ENCODE measurements around the gene UBE2G1. TPM values are rescaled to one million over a fixed set of nuclear protein-coding genes. Genes with fewer than 3 reads are reported as not detected.

UBE2G1 gene
- total RNA-seq, 2 donors from 2014 or later: 54.1 to 59.3 TPM

DNA sequence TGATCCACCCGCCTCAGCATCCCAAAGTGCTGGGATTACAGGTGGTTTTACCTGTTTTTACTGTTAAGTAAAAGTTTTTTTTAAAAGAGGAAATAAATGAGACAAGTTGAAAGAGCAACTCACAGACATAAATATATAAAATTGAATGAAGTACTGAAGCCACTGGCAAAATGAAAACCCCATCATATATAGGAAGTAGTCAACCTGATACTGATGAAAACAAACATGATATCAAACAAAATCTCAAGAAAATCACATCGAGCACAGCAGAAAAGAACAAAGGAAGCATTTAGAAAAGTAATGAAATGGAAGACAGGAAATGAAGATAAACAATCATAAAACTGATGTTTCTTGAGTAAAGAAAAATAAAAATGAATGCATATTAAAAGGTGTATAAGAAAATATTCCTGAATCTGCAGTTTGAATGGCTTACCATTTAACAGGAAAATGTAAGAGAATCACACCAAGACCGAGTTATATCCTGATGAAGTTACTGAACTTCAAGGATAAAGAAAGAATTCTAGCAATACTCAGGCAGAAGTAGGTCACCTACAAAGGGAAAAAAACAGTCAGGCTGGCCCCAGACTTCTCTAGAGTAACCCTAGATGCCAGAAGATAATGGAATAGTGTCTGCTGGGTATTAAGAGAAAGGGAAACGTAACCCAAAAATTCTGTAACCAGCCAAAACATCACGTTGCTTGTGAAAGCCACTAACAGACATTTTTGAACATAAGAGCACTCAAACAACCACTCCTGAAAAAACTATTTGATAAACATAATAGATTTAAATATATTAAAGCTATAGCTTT lies 31.5 kb downstream of the UBE2G1 start:
- 41% methylated on average over 5 of the region's 5 CpGs for WGBS
- Histone ChIP-seq H3K27me3 (replicated peaks; ENCODE audit: insufficient read depth) (no peaks in the 10 kb centered on the region), H3K4me1 (replicated peaks) (peaks cover 11% of the 10 kb centered on the region), H3K27ac (no peak overlapping the region), H3K36me3 (no peaks in the 10 kb centered on the region), H3K4me3 (no peak overlapping the region), H3K9me3 (no peaks in the 10 kb centered on the region)
- TF ChIP-seq POLR2AphosphoS5 (IDR thresholded peaks at IDR 0.05): no peak
- TF ChIP-seq, protein P1, sequence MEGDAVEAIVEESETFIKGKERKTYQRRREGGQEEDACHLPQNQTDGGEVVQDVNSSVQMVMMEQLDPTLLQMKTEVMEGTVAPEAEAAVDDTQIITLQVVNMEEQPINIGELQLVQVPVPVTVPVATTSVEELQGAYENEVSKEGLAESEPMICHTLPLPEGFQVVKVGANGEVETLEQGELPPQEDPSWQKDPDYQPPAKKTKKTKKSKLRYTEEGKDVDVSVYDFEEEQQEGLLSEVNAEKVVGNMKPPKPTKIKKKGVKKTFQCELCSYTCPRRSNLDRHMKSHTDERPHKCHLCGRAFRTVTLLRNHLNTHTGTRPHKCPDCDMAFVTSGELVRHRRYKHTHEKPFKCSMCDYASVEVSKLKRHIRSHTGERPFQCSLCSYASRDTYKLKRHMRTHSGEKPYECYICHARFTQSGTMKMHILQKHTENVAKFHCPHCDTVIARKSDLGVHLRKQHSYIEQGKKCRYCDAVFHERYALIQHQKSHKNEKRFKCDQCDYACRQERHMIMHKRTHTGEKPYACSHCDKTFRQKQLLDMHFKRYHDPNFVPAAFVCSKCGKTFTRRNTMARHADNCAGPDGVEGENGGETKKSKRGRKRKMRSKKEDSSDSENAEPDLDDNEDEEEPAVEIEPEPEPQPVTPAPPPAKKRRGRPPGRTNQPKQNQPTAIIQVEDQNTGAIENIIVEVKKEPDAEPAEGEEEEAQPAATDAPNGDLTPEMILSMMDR (IDR thresholded peaks at IDR 0.05): no peak
- intact Hi-C loops (cut with DNase I): no loop called here
- DNase-seq (ENCODE audit: low spot score): no peak

GRCh38 chr17:4334332-4334731 lies 32.1 kb downstream of the UBE2G1 start:
- Histone ChIP-seq H3K9me3 (no peaks in the 10 kb centered on the region), H3K27me3 (replicated peaks; ENCODE audit: insufficient read depth) (no peaks in the 10 kb centered on the region)
- WGBS: 83% methylated on average over 6 of the region's 6 CpGs

GRCh38 chr17:4333041-4333440 lies 33.4 kb downstream of the UBE2G1 start:
- 85% methylated on average over 9 of the region's 9 CpGs for WGBS
- no peak overlapping the region for H3K27ac ChIP-seq
- DNase-seq (ENCODE audit: low spot score): no peak
- no peaks in the 10 kb centered on the region for H3K9me3 ChIP-seq
- H3K4me3 ChIP-seq: no peak overlapping the region
- no peaks in the 10 kb centered on the region for H3K36me3 ChIP-seq
- H3K27me3 ChIP-seq (replicated peaks; ENCODE audit: insufficient read depth): no peaks in the 10 kb centered on the region
- TF ChIP-seq POLR2AphosphoS5 (IDR thresholded peaks at IDR 0.05): no peak
- no peak for TF ChIP-seq POLR2A (IDR thresholded peaks at IDR 0.05)
- TF ChIP-seq, protein P1 (IDR thresholded peaks at IDR 0.05): no peak
- intact Hi-C loops (cut with DNase I): no loop called here
- H3K4me1 ChIP-seq (replicated peaks): peaks cover 11% of the 10 kb centered on the region

More at GRCh38 chr17:4334332-4334731, 32.1 kb downstream of the UBE2G1 start:
- TF ChIP-seq, protein P1 (IDR thresholded peaks at IDR 0.05): no peak
- TF ChIP-seq POLR2AphosphoS5 (IDR thresholded peaks at IDR 0.05): no peak
- TF ChIP-seq POLR2A (IDR thresholded peaks at IDR 0.05): no peak
- Histone ChIP-seq H3K27ac (no peak overlapping the region), H3K4me1 (replicated peaks) (peaks cover 11% of the 10 kb centered on the region), H3K4me3 (no peak overlapping the region), H3K36me3 (no peaks in the 10 kb centered on the region)
- intact Hi-C loops (cut with DNase I): no loop called here
- no peak for DNase-seq (ENCODE audit: low spot score)

DNA sequence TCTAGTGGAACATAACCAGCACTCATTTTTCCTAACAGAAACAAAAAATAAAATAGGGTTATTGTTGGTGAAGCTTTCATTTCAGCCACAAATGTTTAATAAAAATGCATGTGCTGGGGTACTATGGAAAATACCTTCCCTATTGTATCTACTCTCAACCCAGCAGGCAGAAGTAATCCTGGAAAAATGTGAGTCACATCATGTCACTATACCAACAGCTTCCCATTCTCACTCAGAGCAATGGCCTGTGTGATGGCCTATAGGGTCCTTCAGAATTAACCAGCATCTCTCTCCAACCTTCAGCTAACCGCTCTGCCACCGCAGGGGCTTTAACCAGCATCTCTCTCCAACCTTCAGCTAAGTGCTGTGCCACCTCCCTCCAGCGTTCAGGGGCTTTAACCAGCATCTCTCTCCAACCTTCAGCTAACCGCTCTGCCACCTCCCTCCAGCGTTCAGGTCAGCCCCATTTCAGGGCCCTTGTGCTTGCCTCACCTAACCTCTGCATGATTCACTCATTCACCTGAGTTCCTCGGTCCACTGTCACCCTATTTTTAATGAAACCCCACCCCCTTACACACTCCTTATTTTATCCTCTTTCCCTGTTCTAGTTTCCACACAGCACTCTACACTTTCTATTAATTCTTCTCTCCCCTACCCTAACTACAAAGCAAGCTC lies 34.0 kb downstream of the UBE2G1 start:
- H3K9me3 ChIP-seq: no peaks in the 10 kb centered on the region
- no peaks in the 10 kb centered on the region for H3K36me3 ChIP-seq
- H3K4me3 ChIP-seq: no peak overlapping the region
- H3K27ac ChIP-seq: no peak overlapping the region
- no peak for TF ChIP-seq POLR2A (IDR thresholded peaks at IDR 0.05)
- H3K4me1 ChIP-seq (replicated peaks): peaks cover 11% of the 10 kb centered on the region
- 64% methylated on average over 6 of the region's 6 CpGs for WGBS
- no peaks in the 10 kb centered on the region for H3K27me3 ChIP-seq (replicated peaks; ENCODE audit: insufficient read depth)
- intact Hi-C loops (cut with DNase I): no loop called here
- no peak for DNase-seq (ENCODE audit: low spot score)

DNA sequence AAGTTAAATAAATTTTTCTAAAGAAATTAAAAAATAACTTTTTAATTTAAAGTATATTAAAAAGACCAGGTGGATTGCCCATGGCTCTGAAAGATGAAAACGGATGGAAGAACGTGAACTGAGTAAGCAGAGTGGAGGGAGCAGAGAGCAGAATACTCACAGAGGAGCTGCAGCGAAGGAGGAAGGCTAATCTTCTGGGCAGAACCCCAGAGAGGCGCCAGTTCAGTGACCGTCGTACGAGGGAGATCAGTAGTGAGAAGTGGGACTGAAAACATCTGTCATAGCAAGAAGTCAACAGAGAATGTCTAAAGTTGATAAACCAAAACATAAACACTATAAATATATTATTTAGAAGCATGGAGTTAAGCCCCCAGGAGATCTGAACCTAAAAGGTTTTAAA lies 34.9 kb downstream of the UBE2G1 start:
- WGBS: 58% methylated on average over 7 of the region's 7 CpGs

More for the DNA sequence above, 34.9 kb downstream of the UBE2G1 start:
- H3K4me1 ChIP-seq (replicated peaks): peaks cover 11% of the 10 kb centered on the region
- TF ChIP-seq POLR2AphosphoS5 (IDR thresholded peaks at IDR 0.05): no peak
- no peaks in the 10 kb centered on the region for H3K9me3 ChIP-seq
- intact Hi-C loops (cut with DNase I): no loop called here
- H3K27me3 ChIP-seq (replicated peaks; ENCODE audit: insufficient read depth): no peaks in the 10 kb centered on the region
- DNase-seq (ENCODE audit: low spot score): no peak
- H3K4me3 ChIP-seq: no peak overlapping the region
- H3K36me3 ChIP-seq: no peaks in the 10 kb centered on the region
- H3K27ac ChIP-seq: no peak overlapping the region

Data from prostate gland (tissue), 2 donors.